ENCODE measurements around the gene PARD3B. TPM values are rescaled to one million over a fixed set of nuclear protein-coding genes. Genes with fewer than 3 reads are reported as not detected.

Gene PARD3B
- total RNA-seq, 2 experiments from 2014 or later, result 0.46 TPM; not detected in 1

DNA sequence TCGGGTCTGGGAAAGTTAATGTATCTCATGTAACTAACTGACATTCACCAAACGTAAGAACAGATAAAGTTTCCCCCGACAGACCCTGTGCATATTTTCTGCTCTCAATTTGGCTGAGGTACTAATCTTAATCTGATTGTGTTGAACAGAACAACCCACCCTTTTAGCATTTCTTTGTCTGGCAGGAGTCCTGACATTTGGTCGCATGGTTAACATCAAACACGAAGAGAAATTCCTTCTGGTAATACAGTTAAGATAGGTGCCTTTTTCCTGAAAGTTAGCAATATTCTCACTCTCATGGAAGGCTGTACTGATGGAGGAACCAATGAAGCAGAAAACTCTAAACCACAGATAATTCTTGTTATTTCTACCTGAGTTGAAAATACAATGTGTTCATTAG lies 520.8 kb downstream of the PARD3B start:
- Mint-ChIP-seq H3K9me3 (ENCODE audit: low read depth) (no peaks in the 10 kb centered on the region), H3K27me3 (no peaks in the 10 kb centered on the region), H3K36me3 (ENCODE audit: low read depth) (no peaks in the 10 kb centered on the region), H3K4me1 (no peaks in the 10 kb centered on the region), H3K4me3 (no peak overlapping the region), H3K27ac (no peak overlapping the region)
- no peak for DNase-seq
- CTCF ChIA-PET, result no interaction called here
- ATAC-seq, result no peak
- intact Hi-C loops (cut with DNase I, micrococcal nuclease), result no loop called here
- POLR2A ChIA-PET, result no interaction called here

GRCh38 chr2:205069928-205070327 lies 524.7 kb downstream of the PARD3B start:
- ATAC-seq, result no peak
- intact Hi-C loops (cut with DNase I, micrococcal nuclease), result no loop called here
- H3K4me3 Mint-ChIP-seq, result no peak overlapping the region
- no peak overlapping the region for H3K27ac Mint-ChIP-seq
- peaks cover 2% of the 10 kb centered on the region for H3K4me1 Mint-ChIP-seq
- ChIA-PET CTCF (interaction anchor here (0.9 to 1.0 kb wide), 2 partner anchors 23 to 29 kb away, joined by 3 read pairs; no protein-coding TSS in a partner anchor), POLR2A (no interaction called here)
- DNase-seq, result no peak
- H3K36me3 Mint-ChIP-seq (ENCODE audit: low read depth), result peaks cover 5% of the 10 kb centered on the region
- no peaks in the 10 kb centered on the region for H3K27me3 Mint-ChIP-seq
- no peaks in the 10 kb centered on the region for H3K9me3 Mint-ChIP-seq (ENCODE audit: low read depth)

- ChIA-PET CTCF (interaction anchor here (1.0 kb wide), 1 partner anchor 22 kb away, joined by 3 read pairs; no protein-coding TSS in a partner anchor), POLR2A (no interaction called here)
- peaks cover 3% of the 10 kb centered on the region for H3K4me1 Mint-ChIP-seq
- no peak overlapping the region for H3K4me3 Mint-ChIP-seq
- DNase-seq, result no peak
- no peaks in the 10 kb centered on the region for H3K9me3 Mint-ChIP-seq (ENCODE audit: low read depth)
- H3K27me3 Mint-ChIP-seq, result no peaks in the 10 kb centered on the region
- intact Hi-C loops (cut with DNase I, micrococcal nuclease), result no loop called here
- no peak for ATAC-seq
- H3K27ac Mint-ChIP-seq, result no peak overlapping the region
- H3K36me3 Mint-ChIP-seq (ENCODE audit: low read depth), result peaks cover 5% of the 10 kb centered on the region
Measured at GRCh38 chr2:205070889-205071288, 525.6 kb downstream of the PARD3B start.

- CTCF ChIA-PET, result interaction anchor here (0.9 to 1.0 kb wide), 2 partner anchors 36 to 288 kb away, joined by 3 read pairs; no protein-coding TSS in a partner anchor
- intact Hi-C loops (cut with DNase I, micrococcal nuclease), result no loop called here
- Mint-ChIP-seq H3K9me3 (ENCODE audit: low read depth) (no peaks in the 10 kb centered on the region), H3K36me3 (ENCODE audit: low read depth) (peaks cover 5% of the 10 kb centered on the region), H3K27ac (no peak overlapping the region), H3K4me3 (no peak overlapping the region), H3K4me1 (peaks cover 28% of the 10 kb centered on the region), H3K27me3 (no peaks in the 10 kb centered on the region)
- DNase-seq (no peak), ATAC-seq (no peak)
- POLR2A ChIA-PET, result no interaction called here
Measured at GRCh38 chr2:205073433-205074020, 528.3 kb downstream of the PARD3B start.

DNA sequence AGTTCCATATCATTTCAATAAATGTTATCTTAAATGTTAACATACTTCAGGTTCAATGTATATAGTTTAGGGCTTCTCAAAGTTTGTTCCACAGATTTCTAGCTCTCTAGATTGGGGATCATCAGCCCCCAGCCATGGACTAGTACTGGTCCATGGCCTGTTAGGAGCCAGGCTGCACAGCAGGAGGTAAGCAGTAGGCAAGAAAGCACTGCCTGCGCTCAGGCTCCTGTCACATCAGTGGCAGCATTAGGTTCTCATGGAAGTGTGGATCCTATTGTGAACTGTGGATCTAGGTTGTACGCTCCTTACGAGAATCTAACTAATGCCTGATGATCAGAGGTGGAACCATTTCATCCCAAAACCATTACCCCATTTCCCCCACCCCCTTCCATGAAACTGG lies 531.1 kb downstream of the PARD3B start:
- DNase-seq (no peak), ATAC-seq (no peak)
- POLR2A ChIA-PET, result no interaction called here
- peaks cover 5% of the 10 kb centered on the region for H3K36me3 Mint-ChIP-seq (ENCODE audit: low read depth)
- peaks cover 41% of the 10 kb centered on the region for H3K4me1 Mint-ChIP-seq
- H3K9me3 Mint-ChIP-seq (ENCODE audit: low read depth), result no peaks in the 10 kb centered on the region
- no peak overlapping the region for H3K4me3 Mint-ChIP-seq
- H3K27ac Mint-ChIP-seq, result peak overlapping the region; percentile 42
- intact Hi-C loops (cut with DNase I, micrococcal nuclease), result no loop called here
- H3K27me3 Mint-ChIP-seq, result no peaks in the 10 kb centered on the region
- CTCF ChIA-PET, result no interaction called here

- H3K27me3 Mint-ChIP-seq, result no peaks in the 10 kb centered on the region
- peak overlapping the region; percentile 19 for H3K4me3 Mint-ChIP-seq
- peaks cover 41% of the 10 kb centered on the region for H3K4me1 Mint-ChIP-seq
- peaks cover 5% of the 10 kb centered on the region for H3K36me3 Mint-ChIP-seq (ENCODE audit: low read depth)
- H3K9me3 Mint-ChIP-seq (ENCODE audit: low read depth), result no peaks in the 10 kb centered on the region
- ATAC-seq (peak; percentile 91), DNase-seq (no peak)
- H3K27ac Mint-ChIP-seq, result peak overlapping the region; percentile 25
- intact Hi-C loops (cut with DNase I, micrococcal nuclease), result no loop called here
- ChIA-PET CTCF (no interaction called here), POLR2A (no interaction called here)
Measured at GRCh38 chr2:205077159-205077558, 531.9 kb downstream of the PARD3B start.

- ChIA-PET POLR2A (no interaction called here), CTCF (no interaction called here)
- no peaks in the 10 kb centered on the region for H3K9me3 Mint-ChIP-seq (ENCODE audit: low read depth)
- H3K27me3 Mint-ChIP-seq, result no peaks in the 10 kb centered on the region
- no peak overlapping the region for H3K27ac Mint-ChIP-seq
- peaks cover 2% of the 10 kb centered on the region for H3K36me3 Mint-ChIP-seq (ENCODE audit: low read depth)
- intact Hi-C loops (cut with DNase I, micrococcal nuclease), result no loop called here
- H3K4me3 Mint-ChIP-seq, result no peak overlapping the region
- H3K4me1 Mint-ChIP-seq, result peaks cover 46% of the 10 kb centered on the region
- ATAC-seq (no peak), DNase-seq (no peak)
Measured at GRCh38 chr2:205078762-205079161, 533.5 kb downstream of the PARD3B start.

DNA sequence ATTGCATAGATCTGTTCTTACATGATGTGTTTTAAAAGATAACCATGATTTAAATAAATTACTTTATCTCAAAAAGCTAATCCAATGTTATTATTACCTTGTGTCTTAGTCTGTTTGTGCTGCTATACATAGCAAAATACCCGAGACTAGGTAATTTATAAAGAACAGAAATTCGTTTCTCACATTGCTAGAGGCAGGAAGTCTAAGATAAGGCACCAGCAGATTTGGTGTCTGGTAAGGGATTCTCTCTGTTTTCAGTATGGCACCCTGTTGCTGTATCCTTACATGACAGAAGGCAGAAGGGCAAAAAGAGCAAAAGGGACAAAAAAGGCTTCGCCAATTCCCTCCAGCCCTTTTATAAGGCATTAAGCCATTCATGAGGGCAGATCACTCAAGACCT lies 533.9 kb downstream of the PARD3B start:
- intact Hi-C loops (cut with DNase I, micrococcal nuclease), result no loop called here
- ATAC-seq, result no peak
- H3K4me3 Mint-ChIP-seq, result no peak overlapping the region
- CTCF ChIA-PET, result no interaction called here
- no peak overlapping the region for H3K27ac Mint-ChIP-seq
- POLR2A ChIA-PET, result no interaction called here
- H3K27me3 Mint-ChIP-seq, result no peaks in the 10 kb centered on the region
- H3K9me3 Mint-ChIP-seq (ENCODE audit: low read depth), result no peaks in the 10 kb centered on the region
- DNase-seq, result no peak
- peaks cover 46% of the 10 kb centered on the region for H3K4me1 Mint-ChIP-seq
- H3K36me3 Mint-ChIP-seq (ENCODE audit: low read depth), result peaks cover 2% of the 10 kb centered on the region

GRCh38 chr2:205086662-205087061 lies 541.4 kb downstream of the PARD3B start:
- Mint-ChIP-seq H3K9me3 (ENCODE audit: low read depth) (no peaks in the 10 kb centered on the region), H3K27me3 (no peaks in the 10 kb centered on the region), H3K36me3 (ENCODE audit: low read depth) (no peaks in the 10 kb centered on the region), H3K27ac (no peak overlapping the region), H3K4me3 (no peak overlapping the region), H3K4me1 (peaks cover 8% of the 10 kb centered on the region)
- ChIA-PET CTCF (no interaction called here), POLR2A (no interaction called here)
- intact Hi-C loops (cut with DNase I, micrococcal nuclease), result no loop called here
- no peak for DNase-seq
- ATAC-seq, result no peak

GRCh38 chr2:205087862-205088261 lies 542.6 kb downstream of the PARD3B start:
- no peak for DNase-seq
- H3K4me1 Mint-ChIP-seq, result peaks cover 16% of the 10 kb centered on the region
- no peaks in the 10 kb centered on the region for H3K36me3 Mint-ChIP-seq (ENCODE audit: low read depth)
- H3K27ac Mint-ChIP-seq, result no peak overlapping the region
- intact Hi-C loops (cut with DNase I, micrococcal nuclease), result no loop called here
- ChIA-PET CTCF (no interaction called here), POLR2A (no interaction called here)
- ATAC-seq, result no peak
- H3K27me3 Mint-ChIP-seq, result no peaks in the 10 kb centered on the region
- H3K9me3 Mint-ChIP-seq (ENCODE audit: low read depth), result no peaks in the 10 kb centered on the region
- no peak overlapping the region for H3K4me3 Mint-ChIP-seq

DNA sequence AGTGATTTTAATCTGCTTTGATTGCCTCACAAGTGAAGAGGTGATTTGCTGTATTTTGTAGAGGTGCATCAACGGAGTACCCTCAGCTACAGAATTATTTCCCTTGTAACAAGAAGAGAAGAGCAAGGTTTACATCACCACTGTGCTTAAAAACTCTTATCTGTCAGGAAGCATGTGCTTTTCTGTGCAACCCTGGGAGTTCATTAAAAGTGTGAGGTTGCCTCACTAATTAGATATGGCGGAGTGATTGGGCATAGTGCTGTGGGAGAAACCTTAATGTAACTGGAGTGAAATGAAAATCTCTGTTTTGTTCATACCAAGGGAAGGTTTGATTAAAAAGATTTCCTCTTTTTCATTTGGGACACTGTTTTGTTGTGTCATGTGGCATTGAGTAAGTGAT lies 544.7 kb downstream of the PARD3B start:
- Mint-ChIP-seq H3K27me3 (no peaks in the 10 kb centered on the region), H3K4me1 (peaks cover 16% of the 10 kb centered on the region), H3K27ac (no peak overlapping the region), H3K4me3 (no peak overlapping the region), H3K36me3 (ENCODE audit: low read depth) (no peaks in the 10 kb centered on the region), H3K9me3 (ENCODE audit: low read depth) (no peaks in the 10 kb centered on the region)
- intact Hi-C loops (cut with DNase I, micrococcal nuclease), result no loop called here
- ChIA-PET CTCF (no interaction called here), POLR2A (no interaction called here)
- ATAC-seq (no peak), DNase-seq (no peak)

- no peak for ATAC-seq
- intact Hi-C loops (cut with DNase I, micrococcal nuclease), result no loop called here
- Mint-ChIP-seq H3K4me1 (peaks cover 20% of the 10 kb centered on the region), H3K4me3 (no peak overlapping the region), H3K27ac (no peak overlapping the region), H3K36me3 (ENCODE audit: low read depth) (no peaks in the 10 kb centered on the region), H3K9me3 (ENCODE audit: low read depth) (no peaks in the 10 kb centered on the region), H3K27me3 (no peaks in the 10 kb centered on the region)
- no peak for DNase-seq
- CTCF ChIA-PET, result no interaction called here
- POLR2A ChIA-PET, result no interaction called here
Measured at GRCh38 chr2:205091411-205091810, 546.1 kb downstream of the PARD3B start.

DNA sequence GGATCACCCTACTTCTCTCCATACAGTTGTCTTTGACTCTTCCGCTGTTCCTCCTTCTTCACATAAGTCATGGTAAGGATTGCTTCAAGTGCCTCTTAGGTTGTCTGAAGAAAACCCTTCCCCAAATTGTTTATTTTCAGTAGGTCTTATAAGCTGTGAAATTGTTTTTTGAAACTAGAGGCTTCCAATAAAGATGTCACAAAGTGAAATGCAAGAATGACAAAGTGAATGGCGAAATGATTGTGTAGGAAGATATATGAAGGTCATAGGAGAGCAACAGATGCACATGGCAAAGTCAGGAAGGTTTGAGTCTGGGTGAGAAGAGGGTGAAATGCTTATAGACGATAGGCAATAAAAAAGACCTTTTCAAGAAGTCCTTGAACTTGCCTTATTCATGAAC lies 548.8 kb downstream of the PARD3B start:
- Mint-ChIP-seq H3K27me3 (no peaks in the 10 kb centered on the region), H3K4me1 (peaks cover 20% of the 10 kb centered on the region), H3K9me3 (ENCODE audit: low read depth) (no peaks in the 10 kb centered on the region), H3K36me3 (ENCODE audit: low read depth) (no peaks in the 10 kb centered on the region), H3K27ac (no peak overlapping the region), H3K4me3 (no peak overlapping the region)
- POLR2A ChIA-PET, result no interaction called here
- ATAC-seq, result no peak
- CTCF ChIA-PET, result no interaction called here
- DNase-seq, result no peak
- intact Hi-C loops (cut with DNase I, micrococcal nuclease), result no loop called here

Data from activated CD4-positive, alpha-beta T cell treated with anti-CD3 and anti-CD28 coated beads for 36 hours (primary cell).